Hepatocyte (in vitro differentiated cells): ENCODE results near the gene OVOL1. TPM values are rescaled to one million over a fixed set of nuclear protein-coding genes. Genes with fewer than 3 reads are reported as not detected.

Experiments used
- DNase-seq: peaks from one replicate; pipeline ENCODE4 v3.0.0-alpha.2; 2016; ENCODE audit warnings: low spot score
- H2AFZ ChIP-seq: fragments of 200-600 bp; sonication (generic); 2 replicates; pipeline ENCODE4 v1.6.0; 2016; ENCODE audit warnings: antibody characterized with exemption, mild to moderate bottlenecking
- H3K27ac ChIP-seq: fragments of 200-600 bp; sonication (generic); 2 replicates; pipeline ENCODE4 v1.5.1; 2016; ENCODE audit warnings: mild to moderate bottlenecking
- H3K27me3 ChIP-seq: fragments of 200-600 bp; sonication (generic); 2 replicates; pipeline ENCODE4 v1.6.1; 2016
- H3K36me3 ChIP-seq: fragments of 200-600 bp; sonication (generic); replicated peaks from 2 replicates; pipeline ENCODE4 v1.5.1; 2016; ENCODE audit warnings: low read depth; ENCODE audit not compliant: insufficient read depth
- H3K4me1 ChIP-seq: fragments of 200-600 bp; sonication (generic); 2 replicates; pipeline ENCODE4 v1.5.1; 2016; ENCODE audit warnings: mild to moderate bottlenecking, moderate library complexity; ENCODE audit not compliant: insufficient read depth
- H3K4me2 ChIP-seq: fragments of 200-600 bp; sonication (generic); 2 replicates; pipeline ENCODE4 v1.6.0; 2016
- H3K4me3 ChIP-seq: fragments of 200-600 bp; sonication (generic); 2 replicates; pipeline ENCODE4 v1.5.1; 2016; ENCODE audit warnings: mild to moderate bottlenecking
- H3K79me2 ChIP-seq: fragments of 200-600 bp; sonication (generic); 2 replicates; pipeline ENCODE4 v1.6.0; 2017; ENCODE audit warnings: mild to moderate bottlenecking
- H3K9me2 ChIP-seq: fragments of 200-600 bp; sonication (generic); replicated peaks from 2 replicates; pipeline ENCODE4 v1.6.0; 2017; ENCODE audit warnings: mild to moderate bottlenecking; ENCODE audit not compliant: insufficient read depth
- H3K9me3 ChIP-seq: fragments of 200-600 bp; sonication (generic); 2 replicates; pipeline ENCODE4 v1.5.1; 2016; ENCODE audit warnings: low read depth, mild to moderate bottlenecking
- H4K20me1 ChIP-seq: fragments of 200-600 bp; sonication (generic); 2 replicates; pipeline ENCODE4 v1.6.0; 2016; ENCODE audit warnings: mild to moderate bottlenecking; ENCODE audit not compliant: insufficient read depth, poor library complexity, severe bottlenecking
- EZH2 ChIP-seq: fragments of 200-600 bp; sonication (generic); IDR thresholded peaks from 2 replicates; pipeline ENCODE4 v1.6.1; 2016; ENCODE audit warnings: antibody characterized with exemption, mild to moderate bottlenecking, borderline replicate concordance
- EZH2phosphoT487 ChIP-seq: fragments of 200-600 bp; sonication (generic); IDR thresholded peaks from one replicate; pipeline ENCODE4 v1.6.1; 2018; ENCODE audit warnings: antibody characterized with exemption, mild to moderate bottlenecking, low read depth, moderate library complexity; ENCODE audit not compliant: unreplicated experiment, severe bottlenecking
- WGBS: methylation state at CpG from one replicate; pipeline ENCODE4 v1.1.6; 2016; ENCODE audit warnings: low lambda C conversion rate; ENCODE audit errors: missing lambda C conversion rate; 5-methylcytosine and 5-hydroxymethylcytosine counted together
- polyA plus RNA-seq: library from polyadenylated mRNA; unstranded; fragments of >200 nt; fragmentation: Nextera tagmentation; extraction: Ambion mirVana; gene quantifications from 2 replicates; pipeline ENCODE4 v1.2.1, GENCODE V29; 2016
- total RNA-seq: library from RNA; depleted of rRNA; stranded (reverse); fragments of >200 nt; gene quantifications from 2 replicates; pipeline ENCODE4 v1.2.3, GENCODE V29; 2014
- TF ChIP-seq, protein P1 (sequence below): fragments of 200-600 bp; sonication (generic); IDR thresholded peaks from 2 replicates; pipeline ENCODE4 v1.5.1; 2016; ENCODE audit warnings: antibody characterized with exemption, mild to moderate bottlenecking; ENCODE audit not compliant: poor library complexity

Gene OVOL1
- total and polyA plus RNA-seq, 2 experiments from 2014 or later: 20.6 to 26.3 TPM

DNA sequence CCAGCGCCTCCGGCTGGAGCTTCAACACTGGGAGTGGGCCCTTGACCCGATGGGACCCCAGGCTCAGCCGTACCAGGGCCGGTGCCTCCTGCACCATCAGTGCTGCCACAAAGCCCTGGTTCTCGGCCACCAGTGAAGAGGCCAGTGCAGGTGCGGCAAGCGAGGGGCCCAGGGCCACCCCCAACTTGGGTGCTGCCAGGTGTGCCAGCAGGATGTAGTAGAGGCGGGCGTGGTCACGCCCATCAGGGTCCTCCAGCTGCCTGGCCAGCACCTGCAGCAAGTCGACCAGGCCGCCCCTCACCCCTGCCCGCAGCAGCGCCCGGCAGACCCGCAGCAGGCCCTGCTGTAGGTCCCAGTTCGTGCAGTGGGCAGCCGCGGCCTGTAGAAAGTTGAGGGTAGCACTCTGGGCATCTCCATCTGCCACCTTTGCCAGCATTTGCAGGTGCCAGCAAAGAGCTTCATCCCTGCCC is 8.4 kb upstream of the OVOL1 start:
- H3K4me3 ChIP-seq: no peak overlapping the region

GRCh38 chr11:65778901-65779668 is 7.8 kb upstream of the OVOL1 start:
- H3K4me1 ChIP-seq: peaks cover 21% of the 10 kb centered on the region
- peak overlapping the region; percentile 98 for H3K4me3 ChIP-seq
- H3K27ac ChIP-seq: peak overlapping the region; percentile 48
- TF ChIP-seq EZH2 (no peak), EZH2phosphoT487 (no peak)
- TF ChIP-seq, protein P1, sequence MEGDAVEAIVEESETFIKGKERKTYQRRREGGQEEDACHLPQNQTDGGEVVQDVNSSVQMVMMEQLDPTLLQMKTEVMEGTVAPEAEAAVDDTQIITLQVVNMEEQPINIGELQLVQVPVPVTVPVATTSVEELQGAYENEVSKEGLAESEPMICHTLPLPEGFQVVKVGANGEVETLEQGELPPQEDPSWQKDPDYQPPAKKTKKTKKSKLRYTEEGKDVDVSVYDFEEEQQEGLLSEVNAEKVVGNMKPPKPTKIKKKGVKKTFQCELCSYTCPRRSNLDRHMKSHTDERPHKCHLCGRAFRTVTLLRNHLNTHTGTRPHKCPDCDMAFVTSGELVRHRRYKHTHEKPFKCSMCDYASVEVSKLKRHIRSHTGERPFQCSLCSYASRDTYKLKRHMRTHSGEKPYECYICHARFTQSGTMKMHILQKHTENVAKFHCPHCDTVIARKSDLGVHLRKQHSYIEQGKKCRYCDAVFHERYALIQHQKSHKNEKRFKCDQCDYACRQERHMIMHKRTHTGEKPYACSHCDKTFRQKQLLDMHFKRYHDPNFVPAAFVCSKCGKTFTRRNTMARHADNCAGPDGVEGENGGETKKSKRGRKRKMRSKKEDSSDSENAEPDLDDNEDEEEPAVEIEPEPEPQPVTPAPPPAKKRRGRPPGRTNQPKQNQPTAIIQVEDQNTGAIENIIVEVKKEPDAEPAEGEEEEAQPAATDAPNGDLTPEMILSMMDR: no peak
- 97% methylated on average over 25 of the region's 25 CpGs for WGBS
- no peaks in the 10 kb centered on the region for H3K27me3 ChIP-seq
- H3K36me3 ChIP-seq: no peaks in the 10 kb centered on the region
- no peaks in the 10 kb centered on the region for H3K9me3 ChIP-seq
- peak overlapping the region; percentile 98 for H3K4me2 ChIP-seq
- H4K20me1 ChIP-seq: peaks cover 12% of the 10 kb centered on the region
- H3K9me2 ChIP-seq: no peaks in the 10 kb centered on the region
- peak; percentile 6 for DNase-seq
- H3K79me2 ChIP-seq: peaks cover 40% of the 10 kb centered on the region
- no peak overlapping the region for H2AFZ ChIP-seq

More for the DNA sequence above, 8.4 kb upstream of the OVOL1 start:
- no peak overlapping the region for H3K27ac ChIP-seq
- TF ChIP-seq, protein P1: no peak
- TF ChIP-seq EZH2phosphoT487 (no peak), EZH2 (no peak)
- H3K4me2 ChIP-seq: peak overlapping the region; percentile 98
- H3K9me2 ChIP-seq: no peaks in the 10 kb centered on the region
- peaks cover 40% of the 10 kb centered on the region for H3K79me2 ChIP-seq
- H3K9me3 ChIP-seq: no peaks in the 10 kb centered on the region
- no peaks in the 10 kb centered on the region for H3K36me3 ChIP-seq
- peaks cover 12% of the 10 kb centered on the region for H4K20me1 ChIP-seq
- 99% methylated on average over 16 of the region's 20 CpGs for WGBS
- no peak overlapping the region for H2AFZ ChIP-seq
- H3K4me1 ChIP-seq: peaks cover 21% of the 10 kb centered on the region
- peak; percentile 3 for DNase-seq
- H3K27me3 ChIP-seq: no peaks in the 10 kb centered on the region

GRCh38 chr11:65779669-65779918 is 7.3 kb upstream of the OVOL1 start:
- Histone ChIP-seq H2AFZ (no peak overlapping the region), H3K4me1 (peaks cover 21% of the 10 kb centered on the region), H3K9me3 (no peaks in the 10 kb centered on the region), H3K9me2 (no peaks in the 10 kb centered on the region), H3K27ac (peak overlapping the region; percentile 48), H3K4me3 (peak overlapping the region; percentile 98), H4K20me1 (peaks cover 12% of the 10 kb centered on the region), H3K79me2 (peaks cover 35% of the 10 kb centered on the region), H3K36me3 (no peaks in the 10 kb centered on the region), H3K27me3 (no peaks in the 10 kb centered on the region), H3K4me2 (peak overlapping the region; percentile 98)
- DNase-seq: no peak
- TF ChIP-seq, protein P1: no peak
- no peak for TF ChIP-seq EZH2
- TF ChIP-seq EZH2phosphoT487: no peak
- WGBS: 84% methylated on average over 12 of the region's 12 CpGs
